Frontal cortex (tissue), 4 donors: ENCODE measurements around the gene GLIPR2. TPM values are rescaled to one million over a fixed set of nuclear protein-coding genes. Genes with fewer than 3 reads are reported as not detected.

Source experiments
- DNase-seq, 2 donors: peaks; one replicate each; pipeline ENCODE4 v3.0.0; 2012; ENCODE audit warnings: low spot score in 2 of 2
- FAIRE-seq: peaks from 2 replicates; lab custom pipeline; 2012; peaks lifted over from hg19 to GRCh38; lab: Jason Lieb, UNC
- total RNA-seq: library from RNA; depleted of rRNA; stranded (reverse); fragments of >200 nt; gene quantifications from one replicate; pipeline ENCODE4 v1.2.3, GENCODE V29; 2014
- donor health status: control.
- donor health status: control.
- donor health status: control.

The GLIPR2 gene
- total RNA-seq, 1 donor from 2014 or later = 8.6 TPM

GRCh38 chr9:36188212-36188611, 51.7 kb downstream of the GLIPR2 start:
- DNase-seq = no peak
- no peak for FAIRE-seq

- FAIRE-seq (no peak), DNase-seq (no peak)
Observed at GRCh38 chr9:36189976-36190375, 53.4 kb downstream of the GLIPR2 start.

- FAIRE-seq (peak; percentile 54), DNase-seq (peak; percentile 99)
Observed at GRCh38 chr9:36190388-36191289, 54.1 kb downstream of the GLIPR2 start, which contains the start of gene CLTA. Gene CLTA (plus strand): TSS chr9:36190921. CDS start chr9:36191057, 136 bp downstream.

GRCh38 chr9:36191290-36191645, 54.7 kb downstream of the GLIPR2 start:
- FAIRE-seq (no peak), DNase-seq (no peak)

GRCh38 chr9:36191686-36192085, 55.2 kb downstream of the GLIPR2 start:
- DNase-seq (no peak), FAIRE-seq (no peak)

- DNase-seq = no peak
Observed at GRCh38 chr9:36192196-36192595, 55.7 kb downstream of the GLIPR2 start.

GRCh38 chr9:36193023-36193422, 56.5 kb downstream of the GLIPR2 start:
- FAIRE-seq (no peak), DNase-seq (no peak)

More at GRCh38 chr9:36192196-36192595, 55.7 kb downstream of the GLIPR2 start:
- FAIRE-seq = no peak

- FAIRE-seq = no peak
Observed at GRCh38 chr9:36194326-36195000, 57.9 kb downstream of the GLIPR2 start.

GRCh38 chr9:36204906-36205547, 68.5 kb downstream of the GLIPR2 start:
- DNase-seq = no peak
- no peak for FAIRE-seq

More at GRCh38 chr9:36194326-36195000, 57.9 kb downstream of the GLIPR2 start:
- DNase-seq = no peak

- FAIRE-seq = no peak
- DNase-seq = no peak
Observed at GRCh38 chr9:36207016-36207415, 70.5 kb downstream of the GLIPR2 start.

GRCh38 chr9:36207546-36208012, 71.0 kb downstream of the GLIPR2 start:
- FAIRE-seq (no peak), DNase-seq (no peak)

GRCh38 chr9:36208521-36209253, 72.2 kb downstream of the GLIPR2 start:
- FAIRE-seq (no peak), DNase-seq (no peak)

- FAIRE-seq = no peak
- no peak for DNase-seq
Observed at GRCh38 chr9:36210722-36211121, 74.2 kb downstream of the GLIPR2 start.

- no peak for FAIRE-seq
- DNase-seq = no peak
Observed at GRCh38 chr9:36211510-36211909, 75.0 kb downstream of the GLIPR2 start.

- no peak for DNase-seq
- FAIRE-seq = no peak
Observed at GRCh38 chr9:36213387-36213786, 76.9 kb downstream of the GLIPR2 start.

Other genes starting within 250 kb of the GLIPR2 start
- gene HRCT1, start 230.5 kb upstream of the GLIPR2 start, total RNA-seq = 0.82 TPM
- 0.41 TPM for gene SPAAR, start 227.2 kb upstream of the GLIPR2 start, total RNA-seq
- not detected for gene OR2S2, start 178.6 kb upstream of the GLIPR2 start, total RNA-seq
- 7.3 TPM for gene RECK, start 99.8 kb upstream of the GLIPR2 start, total RNA-seq
- not detected for gene CCIN, start 32.7 kb downstream of the GLIPR2 start, total RNA-seq
- gene CLTA, start 54.2 kb downstream of the GLIPR2 start, total RNA-seq = 152 TPM
- gene GNE, start 121.7 kb downstream of the GLIPR2 start, total RNA-seq = 45.2 TPM